ENCODE measurements around the gene CLDN5. TPM values are rescaled to one million over a fixed set of nuclear protein-coding genes. Genes with fewer than 3 reads are reported as not detected.

Gene CLDN5
- total RNA-seq, 1 experiment from 2014 or later, result not detected

DNA sequence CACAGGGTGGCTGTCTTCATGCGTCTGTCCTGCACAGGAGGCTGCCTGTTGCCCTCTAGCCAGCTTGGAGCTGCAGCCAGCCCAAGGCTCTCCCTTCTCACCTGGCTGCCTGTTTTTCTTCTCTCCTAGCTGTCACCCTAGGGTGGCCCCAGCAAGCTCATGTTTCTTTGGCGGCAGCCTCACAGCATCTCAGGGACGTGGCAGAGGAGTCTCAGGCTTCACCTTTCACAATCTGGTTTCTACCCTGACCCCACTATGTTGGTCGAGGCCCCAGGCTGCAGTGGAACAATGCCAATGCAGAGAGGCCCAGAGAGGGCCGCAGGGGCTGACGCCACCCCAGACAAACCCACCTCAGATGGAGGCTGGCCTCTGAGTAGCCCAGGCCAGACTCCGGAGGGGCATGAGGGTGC, 2.5 kb upstream of the CLDN5 start:
- DNase-seq (ENCODE audit: low read depth, low spot score), result no peak
- in situ Hi-C loops (cut with HindIII; ENCODE audit: low pct_unique_long_range_greater_than_20kb, low sequenced_read_pairs), result no loop called here

DNA sequence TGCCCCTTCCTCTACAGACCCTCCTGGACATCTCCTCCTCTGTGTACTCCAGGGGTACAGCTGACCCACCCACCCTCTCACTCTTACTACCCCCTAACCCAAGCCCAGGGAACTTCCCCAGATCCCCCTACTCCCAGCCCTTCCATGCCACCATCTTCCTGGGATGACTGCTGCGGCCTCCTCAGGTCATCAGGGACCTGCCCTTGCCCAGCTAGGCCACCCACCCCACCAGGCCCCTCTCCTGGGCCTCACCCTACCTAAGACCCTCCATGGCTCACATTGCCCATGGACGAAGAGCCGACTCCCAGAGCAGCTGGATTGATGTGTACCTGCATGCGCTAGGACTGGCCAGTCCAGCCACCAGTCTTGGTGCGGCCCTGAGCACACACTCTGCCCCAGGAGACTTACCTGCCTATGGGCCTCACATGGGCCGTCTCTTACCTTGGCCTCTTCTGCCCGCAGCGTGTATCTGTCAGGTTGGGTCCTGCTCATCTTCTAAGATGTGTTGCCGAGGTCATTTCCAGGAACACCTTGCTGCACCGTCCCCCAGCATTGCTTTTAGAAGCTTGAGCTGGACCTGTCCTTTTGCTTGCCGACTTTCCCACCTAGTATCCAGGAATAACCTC, 2.0 kb upstream of the CLDN5 start:
- DNase-seq (ENCODE audit: low read depth, low spot score), result no peak
- in situ Hi-C loops (cut with HindIII; ENCODE audit: low pct_unique_long_range_greater_than_20kb, low sequenced_read_pairs), result no loop called here

GRCh38 chr22:19525666-19526065, 1.5 kb upstream of the CLDN5 start:
- in situ Hi-C loops (cut with HindIII; ENCODE audit: low pct_unique_long_range_greater_than_20kb, low sequenced_read_pairs), result no loop called here
- DNase-seq (ENCODE audit: low read depth, low spot score), result no peak

DNA sequence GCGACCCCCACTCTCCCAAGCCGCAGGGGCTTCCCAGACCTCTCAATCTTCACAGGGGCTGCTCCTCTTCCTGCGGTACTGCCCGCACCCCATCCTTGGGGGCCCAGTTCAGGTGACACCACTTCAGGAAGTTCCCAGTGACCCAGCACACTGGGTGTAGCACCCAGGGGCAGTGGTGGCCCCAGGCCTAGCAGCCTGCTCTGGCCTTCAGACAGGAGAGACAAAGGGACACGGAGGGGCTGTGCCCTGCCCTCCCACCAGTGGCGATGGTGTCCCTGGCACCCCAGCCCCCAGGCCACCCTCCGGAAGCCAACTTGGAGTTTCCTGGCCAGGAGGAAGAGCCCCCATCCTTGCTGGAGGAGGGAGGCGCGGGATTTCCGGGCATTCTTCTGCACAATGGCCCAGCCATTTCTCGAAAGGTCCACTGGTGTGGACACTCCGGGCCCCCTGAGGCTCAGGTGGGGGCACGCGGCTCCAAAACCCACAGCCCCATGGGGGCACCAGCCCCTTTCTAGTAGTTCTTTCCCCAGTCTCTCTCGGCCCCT, 978 bp upstream of the CLDN5 start:
- DNase-seq (ENCODE audit: low read depth, low spot score), result no peak
- in situ Hi-C loops (cut with HindIII; ENCODE audit: low pct_unique_long_range_greater_than_20kb, low sequenced_read_pairs), result no loop called here

- in situ Hi-C loops (cut with HindIII; ENCODE audit: low pct_unique_long_range_greater_than_20kb, low sequenced_read_pairs), result no loop called here
- no peak for DNase-seq (ENCODE audit: low read depth, low spot score)
Measured at GRCh38 chr22:19523240-19524169, 705 bp downstream of the CLDN5 start.

GRCh38 chr22:19522881-19523239, 1.4 kb downstream of the CLDN5 start:
- no peak for DNase-seq (ENCODE audit: low read depth, low spot score)
- in situ Hi-C loops (cut with HindIII; ENCODE audit: low pct_unique_long_range_greater_than_20kb, low sequenced_read_pairs), result no loop called here

DNA sequence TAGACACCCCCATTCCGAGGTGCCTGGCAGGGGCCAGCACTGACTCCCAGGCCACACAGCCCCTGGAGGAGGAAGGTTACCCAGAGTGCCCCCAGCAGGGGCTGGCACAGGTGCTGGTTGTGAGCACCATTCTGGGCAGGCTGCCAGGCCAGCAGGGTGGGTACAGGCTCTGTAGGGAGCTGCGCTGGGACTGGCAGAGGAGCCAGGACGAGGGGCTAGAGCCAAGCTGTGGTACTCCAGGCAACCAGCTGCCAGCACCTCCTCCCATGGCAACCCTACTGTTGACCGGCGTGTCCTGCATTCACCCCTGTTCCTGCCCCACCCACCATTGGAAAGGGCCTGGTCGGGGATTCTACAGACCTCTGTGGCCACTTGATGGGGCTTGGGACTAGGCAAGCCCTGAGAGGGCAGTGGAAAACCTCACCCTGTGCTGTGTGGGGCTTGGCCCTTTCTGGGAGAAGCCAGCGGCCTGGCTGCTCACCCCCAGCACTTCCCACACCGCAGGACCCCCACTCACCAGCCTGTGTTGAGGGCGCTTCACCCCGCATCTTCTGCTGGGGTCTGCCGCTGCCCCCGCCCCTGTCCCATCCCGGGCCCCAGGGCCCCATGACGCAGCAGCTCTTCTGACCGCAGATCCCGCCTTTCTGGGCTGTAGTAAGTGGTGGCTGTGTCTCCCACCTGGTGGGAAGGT, 1.9 kb downstream of the CLDN5 start:
- in situ Hi-C loops (cut with HindIII; ENCODE audit: low pct_unique_long_range_greater_than_20kb, low sequenced_read_pairs), result no loop called here
- no peak for DNase-seq (ENCODE audit: low read depth, low spot score)

- in situ Hi-C loops (cut with HindIII; ENCODE audit: low pct_unique_long_range_greater_than_20kb, low sequenced_read_pairs), result no loop called here
- no peak for DNase-seq (ENCODE audit: low read depth, low spot score)
Measured at GRCh38 chr22:19520566-19521305, 3.5 kb downstream of the CLDN5 start.

GRCh38 chr22:19520007-19520406, 4.2 kb downstream of the CLDN5 start:
- DNase-seq (ENCODE audit: low read depth, low spot score), result no peak
- in situ Hi-C loops (cut with HindIII; ENCODE audit: low pct_unique_long_range_greater_than_20kb, low sequenced_read_pairs), result no loop called here

DNA sequence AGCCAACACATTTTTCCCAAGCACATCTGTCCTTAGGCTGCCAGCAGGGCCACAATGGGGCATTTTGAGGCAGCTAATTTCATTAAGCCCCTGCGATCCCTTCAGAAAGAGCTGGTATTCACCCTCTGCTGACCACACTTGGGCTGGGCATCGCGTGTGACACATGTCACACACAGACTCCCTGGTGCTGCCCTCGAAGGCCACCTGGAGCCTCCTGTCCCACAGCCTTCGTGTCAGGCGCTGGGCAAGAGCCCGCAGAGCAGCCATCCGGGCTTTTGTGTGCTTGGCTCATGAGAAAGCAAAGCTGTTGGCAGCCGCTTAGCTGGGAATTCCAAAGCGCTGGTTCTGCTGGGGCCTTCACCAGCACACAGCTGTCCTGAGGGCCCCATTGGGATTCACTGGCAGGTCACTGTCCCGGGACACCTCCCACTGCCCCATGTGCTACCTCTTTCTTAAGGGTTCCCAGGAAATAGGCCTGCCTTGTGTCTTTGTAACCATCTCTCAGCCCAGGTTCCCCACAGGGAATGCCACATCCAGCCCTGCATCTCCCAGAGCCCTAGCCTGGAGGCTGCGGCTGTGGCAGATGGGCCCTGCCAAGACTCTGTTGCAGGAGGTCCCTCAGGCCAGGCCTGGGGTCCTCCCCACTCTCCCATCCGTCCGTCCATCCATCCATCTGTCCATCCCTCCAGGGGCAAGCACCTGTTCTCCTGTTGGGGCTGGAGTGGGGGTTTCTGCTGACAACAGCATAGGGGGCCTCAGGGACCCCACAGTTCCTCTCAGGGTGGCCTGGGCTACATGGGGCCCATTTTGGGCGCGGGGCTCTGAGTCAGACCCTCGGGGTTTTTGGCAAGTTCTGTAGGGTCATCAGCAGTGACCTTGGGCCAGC, 4.9 kb downstream of the CLDN5 start:
- DNase-seq (ENCODE audit: low read depth, low spot score), result no peak
- in situ Hi-C loops (cut with HindIII; ENCODE audit: low pct_unique_long_range_greater_than_20kb, low sequenced_read_pairs), result no loop called here

DNA sequence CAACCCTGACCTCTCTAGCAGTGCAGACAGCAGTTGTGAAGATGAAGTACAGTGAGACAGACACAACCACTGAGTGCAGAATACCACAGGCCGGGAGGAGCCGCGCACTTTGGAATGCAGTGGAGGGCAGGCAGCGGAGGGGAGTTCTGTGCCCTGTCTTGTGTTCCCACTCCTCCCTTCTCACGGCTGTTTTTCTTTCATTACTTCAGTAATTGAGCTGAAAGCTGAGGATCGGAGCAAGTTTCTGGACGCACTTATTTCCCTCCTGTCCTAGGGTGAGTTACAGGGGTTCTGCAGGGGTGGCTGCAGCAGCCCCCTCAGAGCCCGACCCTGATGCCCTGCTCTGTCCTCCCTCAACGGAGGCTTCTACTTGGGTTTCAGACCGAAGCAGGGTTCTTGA, 5.6 kb downstream of the CLDN5 start:
- in situ Hi-C loops (cut with HindIII; ENCODE audit: low pct_unique_long_range_greater_than_20kb, low sequenced_read_pairs), result no loop called here

DNA sequence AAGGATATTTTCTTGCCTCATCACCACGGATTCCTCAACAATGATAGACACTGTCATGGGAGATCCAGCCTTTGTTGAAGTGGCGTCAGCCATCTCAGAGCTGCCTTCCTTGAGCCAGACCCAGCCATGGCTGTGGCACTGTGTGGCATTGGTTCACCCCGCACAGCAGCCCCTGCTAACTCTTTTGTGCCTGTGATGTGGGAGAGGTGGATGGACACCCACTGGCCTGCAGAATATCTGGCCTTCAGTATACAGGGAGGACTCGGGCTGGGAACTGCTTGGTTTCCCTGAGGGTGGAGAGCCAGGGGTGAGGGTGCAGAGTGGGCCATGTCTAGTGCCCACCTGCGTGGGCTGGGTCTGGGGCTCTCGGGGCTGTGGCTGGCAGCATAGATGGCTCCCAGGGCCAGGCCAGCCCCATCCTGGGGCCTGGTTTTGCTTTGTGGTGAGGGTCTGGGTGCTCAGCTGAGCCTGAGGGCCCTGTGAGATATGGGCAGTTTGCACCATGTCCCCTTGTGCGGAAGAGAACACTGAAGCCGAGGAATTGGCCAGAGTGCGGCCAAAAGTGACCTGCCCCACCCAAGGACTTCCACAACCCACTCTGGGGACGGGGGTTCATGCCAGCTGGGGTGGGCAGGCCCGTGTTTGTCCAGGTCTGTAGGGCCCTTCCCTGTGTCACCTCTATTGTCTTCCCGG, 6.1 kb downstream of the CLDN5 start:
- in situ Hi-C loops (cut with HindIII; ENCODE audit: low pct_unique_long_range_greater_than_20kb, low sequenced_read_pairs), result no loop called here
- no peak for DNase-seq (ENCODE audit: low read depth, low spot score)

More for the DNA sequence above, 5.6 kb downstream of the CLDN5 start:
- no peak for DNase-seq (ENCODE audit: low read depth, low spot score)

- DNase-seq (ENCODE audit: low read depth, low spot score), result no peak
- in situ Hi-C loops (cut with HindIII; ENCODE audit: low pct_unique_long_range_greater_than_20kb, low sequenced_read_pairs), result no loop called here
Measured at GRCh38 chr22:19517171-19517500, 7.1 kb downstream of the CLDN5 start.

GRCh38 chr22:19516378-19517170, 7.6 kb downstream of the CLDN5 start:
- DNase-seq (ENCODE audit: low read depth, low spot score), result no peak
- in situ Hi-C loops (cut with HindIII; ENCODE audit: low pct_unique_long_range_greater_than_20kb, low sequenced_read_pairs), result no loop called here

GRCh38 chr22:19515654-19516377, 8.4 kb downstream of the CLDN5 start:
- in situ Hi-C loops (cut with HindIII; ENCODE audit: low pct_unique_long_range_greater_than_20kb, low sequenced_read_pairs), result no loop called here
- DNase-seq (ENCODE audit: low read depth, low spot score), result no peak
